ENCODE measurements around the gene GIT2. TPM values are rescaled to one million over a fixed set of nuclear protein-coding genes. Genes with fewer than 3 reads are reported as not detected.
A peak's percentile ranks its signal among the peaks of the same experiment; 100 is the strongest.

GIT2 gene
- total RNA-seq, 1 donor from 2014 or later: 43.0 TPM

- peak overlapping the region; percentile 89 to 94 for H3K4me3 ChIP-seq
- intact Hi-C loops (cut with DNase I): no loop called here
- peaks cover 41% of the 10 kb centered on the region for H3K4me1 ChIP-seq
- H3K27ac ChIP-seq: peak overlapping the region; percentile 54
- no peaks in the 10 kb centered on the region for H3K27me3 ChIP-seq
- DNase-seq (ENCODE audit: extremely low spot score in 2 of 2): no peak
- H3K36me3 ChIP-seq: no peaks in the 10 kb centered on the region
- no peaks in the 10 kb centered on the region for H3K9me3 ChIP-seq
- no peak for TF ChIP-seq POLR2AphosphoS5 (IDR thresholded peaks at IDR 0.05; ENCODE audit: insufficient read depth in 1 of 2, low read depth in 1 of 2)
- TF ChIP-seq POLR2A (IDR thresholded peaks at IDR 0.05): no peak
- TF ChIP-seq CTCF (IDR thresholded peaks at IDR 0.05): no peak
Measured at GRCh38 chr12:109880938-109881337, 115.2 kb downstream of the GIT2 start.

DNA sequence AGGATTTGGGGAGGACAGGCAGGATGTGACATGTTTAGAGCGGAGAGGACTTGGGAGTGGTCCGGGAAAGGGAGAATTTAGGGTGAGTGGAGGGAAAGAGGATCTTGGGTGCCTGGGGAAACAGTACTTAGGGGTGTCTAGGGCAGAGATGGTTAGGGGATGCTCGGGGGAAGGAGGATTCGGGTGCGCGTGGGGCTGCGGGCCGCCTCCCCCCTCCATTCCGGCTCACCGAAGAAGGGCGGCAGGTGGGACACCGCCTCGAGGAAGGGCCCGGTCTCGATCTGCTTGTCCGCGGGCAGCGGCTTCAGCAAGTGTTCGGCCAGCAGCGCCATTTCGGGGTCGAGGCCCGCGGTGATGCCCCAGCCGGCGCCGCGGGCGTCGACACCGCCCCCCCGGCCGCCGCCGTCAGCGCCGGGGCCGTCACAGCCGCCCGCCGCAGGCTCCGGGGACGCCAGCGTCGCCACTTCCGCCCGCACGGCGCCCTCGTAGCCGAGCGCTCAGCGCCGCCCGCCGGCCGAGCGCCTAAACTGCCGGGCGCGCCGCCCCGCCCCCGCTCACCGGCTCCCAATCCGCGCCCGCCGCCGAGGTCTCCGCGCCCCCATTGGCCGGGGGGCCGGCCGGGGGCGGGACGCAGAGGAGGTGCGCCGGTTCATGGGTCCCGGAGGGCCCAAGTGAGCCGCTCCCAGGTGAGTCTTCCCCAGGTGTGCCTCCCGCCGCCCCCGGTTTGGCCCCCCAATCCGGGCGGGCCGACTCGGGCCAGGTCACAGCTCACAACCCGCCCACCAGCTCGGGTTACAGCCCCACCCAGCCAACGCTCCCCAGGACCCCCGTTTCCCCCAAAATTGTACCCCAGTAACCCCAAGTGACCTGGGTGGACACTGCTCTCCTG is 115.9 kb downstream of the GIT2 start, which contains the start of gene GLTP:
Gene GLTP (minus strand): TSS at position 499 of the 889 bp plus-strand sequence. CDS start 167 bp downstream, at position 332.
- DNase-seq (ENCODE audit: extremely low spot score in 2 of 2): no peak

More for the DNA sequence above, 115.9 kb downstream of the GIT2 start, which contains the start of gene GLTP:
- H3K9me3 ChIP-seq: no peaks in the 10 kb centered on the region
- peaks cover 48% of the 10 kb centered on the region for H3K4me1 ChIP-seq
- H3K27ac ChIP-seq: peak within 1 kb of the TSS; percentile 89
- TF ChIP-seq POLR2A (IDR thresholded peaks at IDR 0.05) (peak in 1 of 2 donors; percentile 45), CTCF (IDR thresholded peaks at IDR 0.05) (no peak)
- no peaks in the 10 kb centered on the region for H3K27me3 ChIP-seq
- H3K36me3 ChIP-seq: no peaks in the 10 kb centered on the region
- intact Hi-C loops (cut with DNase I): no loop called here
- peak within 1 kb of the TSS; percentile 89 to 94 for H3K4me3 ChIP-seq

Other genes with a start within 250 kb of the GIT2 start
- 5.6 TPM for gene TRPV4, start 163.0 kb downstream of the GIT2 start, total RNA-seq
- 158 TPM for gene GLTP, start 115.8 kb downstream of the GIT2 start, total RNA-seq
- 21.1 TPM for gene TCHP, start 96.1 kb downstream of the GIT2 start, total RNA-seq
- gene ANKRD13A, start 3.1 kb upstream of the GIT2 start, total RNA-seq: 108 TPM
- gene C12orf76, start 52.2 kb upstream of the GIT2 start, total RNA-seq: 7.6 TPM
- gene IFT81, start 128.0 kb upstream of the GIT2 start, total RNA-seq: 18.2 TPM